ENCODE results near the gene DMAC2L. TPM values are rescaled to one million over a fixed set of nuclear protein-coding genes. Genes with fewer than 3 reads are reported as not detected.
"Not testable (repeated sequence)": the region's sequence is repeated elsewhere in the genome, so short reads cannot be mapped to it uniquely, and the experiment has no call there.

DMAC2L gene
- total RNA-seq, 4 donors from 2014 or later: 13.4 to 21.7 (median 16.6) TPM

DNA sequence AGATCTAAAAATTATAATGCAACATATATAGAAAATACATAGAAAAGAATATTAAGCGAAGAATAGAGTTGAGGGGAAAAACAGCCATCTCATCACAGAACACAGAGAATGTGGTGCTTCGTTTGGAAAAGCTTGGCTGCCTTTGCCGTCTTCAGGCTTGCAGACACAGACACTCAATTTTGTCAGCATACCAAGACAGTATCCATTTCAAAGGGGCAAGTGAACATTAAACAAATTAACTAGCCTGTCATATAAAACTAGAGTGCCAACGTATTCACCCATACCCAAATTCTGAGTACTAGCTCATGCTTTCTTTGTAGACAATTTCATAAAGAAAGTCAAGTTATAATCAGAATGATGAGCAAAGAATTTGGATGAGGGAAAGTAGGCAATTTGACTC lies 40.5 kb downstream of the DMAC2L start:
- 61 to 72% methylated on average over 4 of the region's 4 CpGs for WGBS, 2 donors
- no peak overlapping the region for H3K27ac ChIP-seq
- intact Hi-C loops (cut with DNase I): no loop called here
- TF ChIP-seq POLR2A (IDR thresholded peaks at IDR 0.05) (no peak), CTCF (IDR thresholded peaks at IDR 0.05) (no peak)
- DNase-seq: no peak
- H3K9me3 ChIP-seq: no peaks in the 10 kb centered on the region
- H3K4me1 ChIP-seq: peaks cover 5 to 10% (median 6%) of the 10 kb centered on the region in 3 donors
- no peaks in the 10 kb centered on the region for H3K27me3 ChIP-seq
- no peaks in the 10 kb centered on the region for H3K36me3 ChIP-seq
- H3K4me3 ChIP-seq: no peak overlapping the region

DNA sequence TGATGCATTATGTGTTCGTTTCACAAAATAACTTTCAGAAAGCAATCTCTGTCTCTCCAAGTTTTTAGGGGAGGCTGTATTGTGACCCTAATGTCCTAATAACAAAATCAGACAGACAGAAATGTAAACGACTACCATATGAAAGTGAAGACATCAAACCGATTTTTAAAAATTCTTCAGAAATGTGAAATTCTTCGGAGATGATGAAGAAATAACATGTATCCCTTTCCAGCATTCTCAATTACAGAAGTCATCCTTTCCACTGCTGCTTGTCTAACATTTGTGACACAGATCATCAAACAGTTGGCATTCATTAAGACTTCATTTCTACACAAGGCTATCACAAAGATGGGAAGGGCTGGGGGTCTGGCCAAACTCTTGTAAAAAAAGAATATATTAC lies 41.0 kb downstream of the DMAC2L start:
- no peaks in the 10 kb centered on the region for H3K27me3 ChIP-seq
- 68 to 81% methylated on average over 4 of the region's 4 CpGs for WGBS, 2 donors
- no peak for TF ChIP-seq CTCF (IDR thresholded peaks at IDR 0.05)
- no peak for TF ChIP-seq POLR2A (IDR thresholded peaks at IDR 0.05)
- intact Hi-C loops (cut with DNase I): no loop called here
- H3K4me3 ChIP-seq: no peak overlapping the region
- H3K36me3 ChIP-seq: peaks cover 0 to 5% (median 0%) of the 10 kb centered on the region in 3 donors
- peaks cover under 1 to 5% (median 3%) of the 10 kb centered on the region in 3 donors for H3K4me1 ChIP-seq
- no peaks in the 10 kb centered on the region for H3K9me3 ChIP-seq
- no peak for DNase-seq
- no peak overlapping the region for H3K27ac ChIP-seq

GRCh38 chr14:50354527-50354926 lies 42.4 kb downstream of the DMAC2L start:
- TF ChIP-seq POLR2A (IDR thresholded peaks at IDR 0.05): no peak
- no peak for TF ChIP-seq CTCF (IDR thresholded peaks at IDR 0.05)
- Histone ChIP-seq H3K4me1 (no peaks in the 10 kb centered on the region), H3K9me3 (no peaks in the 10 kb centered on the region), H3K27me3 (no peaks in the 10 kb centered on the region), H3K36me3 (peaks cover 0 to 10% (median 0%) of the 10 kb centered on the region in 3 donors), H3K27ac (no peak overlapping the region), H3K4me3 (no peak overlapping the region)
- no peak for DNase-seq
- WGBS, 2 donors: 0 to 40% methylated on average over 1 of the region's 1 CpG
- intact Hi-C loops (cut with DNase I): no loop called here

- no peak for DNase-seq
- Histone ChIP-seq H3K27me3 (no peaks in the 10 kb centered on the region), H3K36me3 (peaks cover 0 to 10% (median 0%) of the 10 kb centered on the region in 3 donors), H3K4me3 (no peak overlapping the region), H3K27ac (no peak overlapping the region), H3K4me1 (peaks cover 0 to 6% (median 0%) of the 10 kb centered on the region in 3 donors), H3K9me3 (no peaks in the 10 kb centered on the region)
- TF ChIP-seq POLR2A (IDR thresholded peaks at IDR 0.05) (no peak), CTCF (IDR thresholded peaks at IDR 0.05) (no peak)
- intact Hi-C loops (cut with DNase I): no loop called here
- WGBS, 2 donors: 75 to 80% methylated on average over 1 of the region's 1 CpG
Measured at GRCh38 chr14:50355692-50356091, 43.6 kb downstream of the DMAC2L start.

DNA sequence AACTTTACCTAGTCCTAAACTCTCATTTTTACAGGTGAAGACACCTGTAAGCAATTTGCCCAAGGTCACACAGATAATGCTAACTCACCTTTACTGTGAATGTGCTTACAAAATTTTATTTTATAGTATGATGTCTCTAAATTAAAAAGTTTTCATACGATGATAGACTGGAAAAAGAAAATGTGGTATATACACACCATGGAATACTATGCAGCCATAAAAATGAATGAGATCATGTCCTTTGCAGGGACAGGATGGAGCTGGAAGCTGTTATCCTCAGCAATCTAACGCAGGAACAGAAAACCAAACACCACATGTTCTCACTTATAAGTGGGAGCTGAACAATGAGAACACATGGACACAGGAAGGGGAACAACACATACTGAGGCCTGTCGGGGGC lies 44.2 kb downstream of the DMAC2L start:
- H3K4me3 ChIP-seq; H3K27me3 ChIP-seq; H3K27ac ChIP-seq; DNase-seq; H3K9me3 ChIP-seq; intact Hi-C loops (cut with DNase I): not testable (repeated sequence)
- Histone ChIP-seq H3K36me3 (peaks cover 0 to 10% (median 0%) of the 10 kb centered on the region in 3 donors), H3K4me1 (peaks cover 0 to 11% (median 0%) of the 10 kb centered on the region in 3 donors)
- WGBS, 2 donors: 85% methylated on average over 3 of the region's 3 CpGs

DNA sequence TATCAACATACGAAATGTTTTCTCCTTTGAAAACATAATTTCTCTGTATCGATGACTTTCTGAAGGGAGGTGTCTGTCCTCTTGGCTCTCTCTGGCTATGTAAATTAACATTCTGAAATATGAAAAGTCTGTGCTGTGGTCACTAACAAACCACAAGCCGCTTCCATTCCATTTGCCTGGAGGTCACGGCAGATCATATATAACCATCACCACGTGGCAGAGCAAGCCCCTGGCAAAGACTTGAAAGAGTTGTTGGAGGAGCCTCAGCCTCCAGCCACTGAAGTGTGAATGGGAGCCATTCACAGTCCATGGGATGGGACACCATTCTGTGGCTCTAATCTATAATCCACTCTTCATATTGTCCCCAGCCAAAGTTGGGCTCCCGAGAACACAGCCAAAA lies 45.0 kb downstream of the DMAC2L start:
- WGBS, 2 donors: 64 to 98% methylated on average over 5 to 6 of the region's 6 CpGs
- no peak overlapping the region for H3K27ac ChIP-seq

More for the DNA sequence above, 45.0 kb downstream of the DMAC2L start:
- Histone ChIP-seq H3K4me1 (peaks cover 0 to 20% (median 5%) of the 10 kb centered on the region in 3 donors), H3K27me3 (no peaks in the 10 kb centered on the region), H3K4me3 (no peak overlapping the region), H3K9me3 (no peaks in the 10 kb centered on the region), H3K36me3 (peaks cover 0 to 10% (median 0%) of the 10 kb centered on the region in 3 donors)
- DNase-seq: no peak
- intact Hi-C loops (cut with DNase I): no loop called here
- TF ChIP-seq CTCF (IDR thresholded peaks at IDR 0.05) (no peak), POLR2A (IDR thresholded peaks at IDR 0.05) (no peak)
